ENCODE measurements around the gene OPN3.

The OPN3 gene

GRCh38 chr1:241638909-241639622 lies 1.1 kb downstream of the OPN3 start:
- POLR2A ChIA-PET = interaction anchor here (1.5 kb wide), 1 partner anchor 209 kb away, joined by 6 read pairs; the partner anchor contains the start of gene EXO1
- Histone ChIP-seq H3K27ac (ENCODE audit: extremely low read depth, low read depth, low read length) (no peak overlapping the region), H3K36me3 (ENCODE audit: control insufficient read depth in 2 of 2, insufficient read depth in 1 of 2, low read length in 2 of 2) (peaks cover 0 to 19% of the 10 kb centered on the region in 2 experiments; a peak in 1 of 3 replicates), H3K4me3 (ENCODE audit: low read depth, low read length) (peak overlapping the region; percentile 95), H3K4me1 (ENCODE audit: control insufficient read depth, insufficient read depth, low read length) (peaks cover 10% of the 10 kb centered on the region), H3K9me3 (ENCODE audit: control insufficient read depth, insufficient read depth, low read depth, low read length) (no peaks in the 10 kb centered on the region; the same call in 1 of the 2 replicates)
- CTCF ChIA-PET = interaction anchor here (0.6 to 2.0 kb wide), 3 partner anchors 9 to 170 kb away, joined by 3 to 12 read pairs (median 4); no protein-coding TSS in a partner anchor
- TF ChIP-seq ZBTB20 (tag by site-specific recombination; IDR thresholded peaks at IDR 0.05) = peak; percentile 90
- TF ChIP-seq ZNF366 (tag by site-specific recombination; conservative IDR thresholded peaks at IDR 0.05) = 0 out of 2 replicates have a peak, but pooled peaks have one; percentile 61
- peak; percentile 93 for TF ChIP-seq MYNN (tag by site-specific recombination; IDR thresholded peaks at IDR 0.05; ENCODE audit: borderline replicate concordance)
- TF ChIP-seq PRDM2 (tag by site-specific recombination; IDR thresholded peaks at IDR 0.05; ENCODE audit: borderline replicate concordance) = no peak
- no peak for TF ChIP-seq ZNF426 (tag by site-specific recombination; IDR thresholded peaks at IDR 0.05)
- TF ChIP-seq ZNF335 (tag by site-specific recombination; conservative IDR thresholded peaks at IDR 0.05) = peak; percentile 85
- TF ChIP-seq PRDM10 (tag by site-specific recombination; IDR thresholded peaks at IDR 0.05) = peak; percentile 53
- no peak for TF ChIP-seq ZNF16 (tag by site-specific recombination; IDR thresholded peaks at IDR 0.05; ENCODE audit: low read depth)
- peak; percentile 57; the same call in 1 of the 2 replicates for TF ChIP-seq ZNF600 (tag by site-specific recombination; IDR thresholded peaks at IDR 0.05)
- TF ChIP-seq ZBTB17 (tag by site-specific recombination; IDR thresholded peaks at IDR 0.05) = peak; percentile 61
- 0 out of 2 replicates have a peak, but pooled peaks have one; percentile 16 for TF ChIP-seq ZNF660 (tag by site-specific recombination; IDR thresholded peaks at IDR 0.05)
- peak; percentile 61 for TF ChIP-seq PRDM1 (tag by site-specific recombination; IDR thresholded peaks at IDR 0.05)
- TF ChIP-seq ZNF768 (tag by site-specific recombination; IDR thresholded peaks at IDR 0.05) = 0 out of 2 replicates have a peak, but pooled peaks have one; percentile 3
- no peak for TF ChIP-seq ZNF843 (tag by site-specific recombination; IDR thresholded peaks at IDR 0.05)
- no peak for TF ChIP-seq ZFP41 (tag by site-specific recombination; IDR thresholded peaks at IDR 0.05; ENCODE audit: borderline replicate concordance)
- no peak for TF ChIP-seq ZNF639 (tag by site-specific recombination; IDR thresholded peaks at IDR 0.05)
- no peak for TF ChIP-seq ZNF571 (tag by site-specific recombination; IDR thresholded peaks at IDR 0.05)

All from HEK293 (cell line).